Neural cell (in vitro differentiated cells): Measurements from ENCODE around the gene CADPS2.

ENCODE experiments used
- CTCF ChIP-seq: fragments of 450-650 bp; IDR thresholded peaks from 2 replicates; pipeline ENCODE4 v1.5.1; 2014; ENCODE audit warnings: antibody characterized with exemption, mild to moderate bottlenecking, moderate library complexity; ENCODE audit not compliant: poor library complexity, severe bottlenecking
- MXI1 ChIP-seq: fragments of 450-650 bp; conservative IDR thresholded peaks from 2 replicates; pipeline ENCODE4 v1.6.1; 2014; ENCODE audit warnings: antibody characterized with exemption, mild to moderate bottlenecking; ENCODE audit not compliant: poor library complexity, severe bottlenecking
- REST ChIP-seq: IDR thresholded peaks from 2 replicates; pipeline ENCODE4 v1.6.1; 2012; ENCODE audit warnings: borderline replicate concordance
- TAF1 ChIP-seq: IDR thresholded peaks from 2 replicates; pipeline ENCODE4 v1.6.1; 2012; ENCODE audit warnings: low read depth

- TF ChIP-seq CTCF (peak; percentile 71), TAF1 (no peak), MXI1 (no peak), REST (no peak)
These were observed 357.3 kb downstream of the CADPS2 start for GRCh38 chr7:122528879-122529481.
